HG02938 (cell line): ENCODE results near the gene SENP6.
"Not testable (repeated sequence)": the region's sequence is repeated elsewhere in the genome, so short reads cannot be mapped to it uniquely, and the experiment has no call there.

Experiments
- ATAC-seq: cut with Tn5 transposase; IDR thresholded peaks from one replicate; pipeline ENCODE4 v1.9.1; 2021; ENCODE audit warnings: mild to moderate bottlenecking, moderate library complexity; ENCODE audit not compliant: unreplicated experiment

Gene SENP6

GRCh38 chr6:75605635-75606034 is 4.0 kb downstream of the SENP6 start:
- ATAC-seq, result no peak

- ATAC-seq, result no peak
Measured at GRCh38 chr6:75608304-75608703, 6.6 kb downstream of the SENP6 start.

- ATAC-seq, result no peak
Measured at GRCh38 chr6:75608956-75609533, 7.4 kb downstream of the SENP6 start.

GRCh38 chr6:75609639-75610590 is 8.2 kb downstream of the SENP6 start:
- no peak for ATAC-seq

- no peak for ATAC-seq
Measured at GRCh38 chr6:75611011-75611701, 9.5 kb downstream of the SENP6 start.

GRCh38 chr6:75611702-75612375 is 10.2 kb downstream of the SENP6 start:
- ATAC-seq, result no peak

GRCh38 chr6:75612434-75612833 is 10.8 kb downstream of the SENP6 start:
- no peak for ATAC-seq

GRCh38 chr6:75613056-75613501 is 11.4 kb downstream of the SENP6 start:
- ATAC-seq, result no peak

- no peak for ATAC-seq
Measured at GRCh38 chr6:75618437-75618836, 16.8 kb downstream of the SENP6 start.

- no peak for ATAC-seq
Measured at GRCh38 chr6:75619230-75619899, 17.7 kb downstream of the SENP6 start.

- ATAC-seq, result no peak
Measured at GRCh38 chr6:75620381-75621304, 19.0 kb downstream of the SENP6 start.

GRCh38 chr6:75621846-75622245 is 20.2 kb downstream of the SENP6 start:
- ATAC-seq, result no peak

GRCh38 chr6:75623491-75623890 is 21.8 kb downstream of the SENP6 start:
- ATAC-seq, result no peak

- ATAC-seq, result no peak
Measured at GRCh38 chr6:75624335-75624734, 22.7 kb downstream of the SENP6 start.

GRCh38 chr6:75624988-75625387 is 23.3 kb downstream of the SENP6 start:
- ATAC-seq, result no peak

GRCh38 chr6:75626561-75626960 is 24.9 kb downstream of the SENP6 start:
- no peak for ATAC-seq

GRCh38 chr6:75627708-75628107 is 26.0 kb downstream of the SENP6 start:
- ATAC-seq, result not testable (repeated sequence)

- no peak for ATAC-seq
Measured at GRCh38 chr6:75631859-75632635, 30.4 kb downstream of the SENP6 start.

- ATAC-seq, result no peak
Measured at GRCh38 chr6:75633045-75633444, 31.4 kb downstream of the SENP6 start.
